H1 (cell line): Measurements from ENCODE around the gene PAK2. TPM values are rescaled to one million over a fixed set of nuclear protein-coding genes. Genes with fewer than 3 reads are reported as not detected.

ENCODE experiments used
- E2F6 ChIP-seq: IDR thresholded peaks from 2 replicates; pipeline ENCODE4 v1.6.1; 2012; ENCODE audit warnings: inconsistent platforms
- FOSL1 ChIP-seq: IDR thresholded peaks from 2 replicates; pipeline ENCODE4 v1.6.1; 2011; ENCODE audit warnings: mild to moderate bottlenecking, low read depth, low read length, moderate library complexity; ENCODE audit not compliant: insufficient read depth
- RBBP5 ChIP-seq: IDR thresholded peaks from 2 replicates; pipeline ENCODE4 v1.7.1; 2012; ENCODE audit warnings: low read depth, mild to moderate bottlenecking, inconsistent platforms, low read length, moderate library complexity, borderline replicate concordance
- polyA plus RNA-seq, 7 experiments: library from polyadenylated mRNA; depleted of rRNA in 3 of 7; stranded (reverse) in 5 of 7; unstranded in 2 of 7; fragments of >200 nt in 5 of 7; fragments of 200-250 nt in 2 of 7; gene quantifications; 1 replicate in 5 of 7; 2 replicates in 1 of 7; 4 replicates in 1 of 7; pipeline versions ENCODE4 v1.2.1 to v1.2.3, GENCODE V29; 2011 to 2013; ENCODE audit warnings: missing spikeins in 2 of 7, mixed read lengths in 2 of 7
- total RNA-seq: library from RNA; stranded (reverse); fragmentation: NEBNext Ultra II Directional; extraction: Animal tissue kit (Norgen Biotek cat#: 25700); gene quantifications from 2 replicates; pipeline ENCODE4 v1.2.1, GENCODE V29; 2021

PAK2 gene
- total and polyA plus RNA-seq, 2 of the 8 experiments (the other 6 are each of a cell fraction or from before 2014, with no cell fraction given) = 13.1 to 60.5 TPM

- TF ChIP-seq FOSL1 (no peak), E2F6 (no peak), RBBP5 (no peak)
These were observed 127.5 kb downstream of the PAK2 start (continued) for GRCh38 chr3:196867155-196867506.
